ENCODE results near the gene ZNG1A. TPM values are rescaled to one million over a fixed set of nuclear protein-coding genes. Genes with fewer than 3 reads are reported as not detected.

ZNG1A gene
- total RNA-seq, 4 donors from 2014 or later = 10.3 to 86.4 (median 33.9) TPM

DNA sequence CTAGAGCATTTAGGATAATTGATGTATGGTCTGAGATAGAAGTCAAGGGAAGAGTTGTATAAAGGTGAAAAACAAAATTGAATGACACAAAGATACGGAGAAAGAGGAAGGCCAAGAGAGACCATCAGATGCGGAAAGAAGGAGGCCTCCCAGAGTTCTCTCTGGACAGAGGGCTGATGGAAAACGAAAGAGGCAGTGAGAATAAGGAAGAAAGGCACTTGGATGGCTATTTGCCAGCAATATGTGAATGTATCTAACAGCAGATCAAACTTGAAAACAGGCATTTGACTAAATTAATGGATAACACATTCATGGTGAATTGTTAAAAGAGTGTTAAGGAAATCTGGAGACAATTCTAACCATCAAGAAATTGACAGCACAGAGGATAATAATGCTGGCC, 33.4 kb upstream of the ZNG1A start:
- Histone ChIP-seq H3K27ac (peak overlapping the region in 2 of 4 donors; percentile 30 to 42), H3K9me3 (no peaks in the 10 kb centered on the region), H3K27me3 (peaks cover 30% of the 10 kb centered on the region), H3K4me3 (no peak overlapping the region), H3K36me3 (no peaks in the 10 kb centered on the region), H3K4me1 (peaks cover 0 to 14% (median 8%) of the 10 kb centered on the region in 4 donors)
- WGBS, 2 donors (ENCODE audit: low coverage in 1 of 2) = 74% methylated on average over 3 of the region's 3 CpGs
- in situ Hi-C loops (cut with MboI; ENCODE audit: low pct_ligation_motif_present in 1 of 4, low pct_unique_long_range_greater_than_20kb in 1 of 4, low sequenced_read_pairs in 3 of 4) = no loop called here
- intact Hi-C loops (cut with DNase I; ENCODE audit: low total_unique reads) = no loop called here
- DNase-seq = no peak
- no peak for TF ChIP-seq EP300 (IDR thresholded peaks at IDR 0.05; ENCODE audit: low read depth)
- TF ChIP-seq POLR2A (IDR thresholded peaks at IDR 0.05) = no peak
- TF ChIP-seq, protein P1, sequence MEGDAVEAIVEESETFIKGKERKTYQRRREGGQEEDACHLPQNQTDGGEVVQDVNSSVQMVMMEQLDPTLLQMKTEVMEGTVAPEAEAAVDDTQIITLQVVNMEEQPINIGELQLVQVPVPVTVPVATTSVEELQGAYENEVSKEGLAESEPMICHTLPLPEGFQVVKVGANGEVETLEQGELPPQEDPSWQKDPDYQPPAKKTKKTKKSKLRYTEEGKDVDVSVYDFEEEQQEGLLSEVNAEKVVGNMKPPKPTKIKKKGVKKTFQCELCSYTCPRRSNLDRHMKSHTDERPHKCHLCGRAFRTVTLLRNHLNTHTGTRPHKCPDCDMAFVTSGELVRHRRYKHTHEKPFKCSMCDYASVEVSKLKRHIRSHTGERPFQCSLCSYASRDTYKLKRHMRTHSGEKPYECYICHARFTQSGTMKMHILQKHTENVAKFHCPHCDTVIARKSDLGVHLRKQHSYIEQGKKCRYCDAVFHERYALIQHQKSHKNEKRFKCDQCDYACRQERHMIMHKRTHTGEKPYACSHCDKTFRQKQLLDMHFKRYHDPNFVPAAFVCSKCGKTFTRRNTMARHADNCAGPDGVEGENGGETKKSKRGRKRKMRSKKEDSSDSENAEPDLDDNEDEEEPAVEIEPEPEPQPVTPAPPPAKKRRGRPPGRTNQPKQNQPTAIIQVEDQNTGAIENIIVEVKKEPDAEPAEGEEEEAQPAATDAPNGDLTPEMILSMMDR (IDR thresholded peaks at IDR 0.05) = no peak
- no peak for TF ChIP-seq POLR2AphosphoS5 (IDR thresholded peaks at IDR 0.05)

DNA sequence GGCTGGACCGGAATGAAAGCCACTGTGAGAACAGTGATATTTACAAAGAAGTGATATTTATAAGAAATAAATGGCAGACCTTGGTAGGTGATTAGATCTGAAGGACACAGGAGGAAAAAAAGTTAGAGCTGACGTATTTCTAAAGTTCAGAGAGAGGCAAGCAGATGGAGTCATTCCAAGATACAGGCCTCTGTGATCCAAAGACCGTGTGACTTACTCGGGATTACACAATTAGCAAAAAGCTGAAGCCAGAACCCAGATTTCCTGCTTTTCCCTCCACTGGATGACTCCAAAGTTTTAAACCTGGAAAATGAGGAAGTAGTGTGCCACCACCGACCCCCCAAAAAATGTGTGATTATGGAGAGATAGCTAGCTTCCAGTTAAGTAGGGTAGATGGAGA, 32.7 kb upstream of the ZNG1A start:
- in situ Hi-C loops (cut with MboI; ENCODE audit: low pct_ligation_motif_present in 1 of 4, low pct_unique_long_range_greater_than_20kb in 1 of 4, low sequenced_read_pairs in 3 of 4) (no loop called here), intact Hi-C loops (cut with DNase I; ENCODE audit: low total_unique reads) (no loop called here)
- H3K36me3 ChIP-seq = no peaks in the 10 kb centered on the region
- peaks cover 0 to 14% (median 8%) of the 10 kb centered on the region in 4 donors for H3K4me1 ChIP-seq
- peak overlapping the region in 3 of 4 donors; percentile 18 to 45 (median 30) for H3K27ac ChIP-seq
- no peak for DNase-seq
- no peak for TF ChIP-seq POLR2A (IDR thresholded peaks at IDR 0.05)
- no peak for TF ChIP-seq EP300 (IDR thresholded peaks at IDR 0.05; ENCODE audit: low read depth)
- TF ChIP-seq POLR2AphosphoS5 (IDR thresholded peaks at IDR 0.05) = no peak
- TF ChIP-seq, protein P1 (IDR thresholded peaks at IDR 0.05) = no peak
- peaks cover 27% of the 10 kb centered on the region for H3K27me3 ChIP-seq
- no peak overlapping the region for H3K4me3 ChIP-seq
- no peaks in the 10 kb centered on the region for H3K9me3 ChIP-seq
- WGBS, 2 donors (ENCODE audit: low coverage in 1 of 2) = 63 to 75% methylated on average over 4 to 5 of the region's 5 CpGs

DNA sequence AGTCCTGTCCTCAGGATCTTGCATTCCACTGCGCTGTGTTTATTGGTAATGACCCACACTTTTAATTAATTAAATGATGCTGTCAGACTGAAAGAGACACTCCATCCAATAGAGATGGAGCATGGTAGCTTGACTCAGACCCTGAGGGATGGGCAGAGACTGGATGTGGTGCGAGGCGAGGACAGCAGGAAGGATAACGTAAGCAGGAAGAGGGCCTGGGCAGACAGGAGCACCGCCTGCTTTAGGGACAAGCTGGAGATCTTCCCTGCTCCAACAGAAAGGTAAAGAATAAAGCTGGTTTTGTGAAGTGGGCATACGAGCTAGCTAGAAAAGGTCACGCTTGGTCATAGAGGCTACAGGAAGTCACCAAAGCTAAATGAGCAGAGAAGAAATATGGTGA, 32.2 kb upstream of the ZNG1A start:
- in situ Hi-C loops (cut with MboI; ENCODE audit: low pct_ligation_motif_present in 1 of 4, low pct_unique_long_range_greater_than_20kb in 1 of 4, low sequenced_read_pairs in 3 of 4) (no loop called here), intact Hi-C loops (cut with DNase I; ENCODE audit: low total_unique reads) (no loop called here)
- peak overlapping the region in 2 of 4 donors; percentile 18 to 45 for H3K27ac ChIP-seq
- H3K4me1 ChIP-seq = peaks cover 0 to 13% (median 8%) of the 10 kb centered on the region in 4 donors
- TF ChIP-seq POLR2A (IDR thresholded peaks at IDR 0.05) (no peak), EP300 (IDR thresholded peaks at IDR 0.05; ENCODE audit: low read depth) (no peak), POLR2AphosphoS5 (IDR thresholded peaks at IDR 0.05) (no peak)
- TF ChIP-seq, protein P1 (IDR thresholded peaks at IDR 0.05) = no peak
- 82 to 86% methylated on average over 5 to 7 of the region's 7 CpGs for WGBS, 2 donors (ENCODE audit: low coverage in 1 of 2)
- H3K4me3 ChIP-seq = no peak overlapping the region
- no peak for DNase-seq
- no peaks in the 10 kb centered on the region for H3K9me3 ChIP-seq
- H3K27me3 ChIP-seq = peaks cover 25% of the 10 kb centered on the region
- no peaks in the 10 kb centered on the region for H3K36me3 ChIP-seq

DNA sequence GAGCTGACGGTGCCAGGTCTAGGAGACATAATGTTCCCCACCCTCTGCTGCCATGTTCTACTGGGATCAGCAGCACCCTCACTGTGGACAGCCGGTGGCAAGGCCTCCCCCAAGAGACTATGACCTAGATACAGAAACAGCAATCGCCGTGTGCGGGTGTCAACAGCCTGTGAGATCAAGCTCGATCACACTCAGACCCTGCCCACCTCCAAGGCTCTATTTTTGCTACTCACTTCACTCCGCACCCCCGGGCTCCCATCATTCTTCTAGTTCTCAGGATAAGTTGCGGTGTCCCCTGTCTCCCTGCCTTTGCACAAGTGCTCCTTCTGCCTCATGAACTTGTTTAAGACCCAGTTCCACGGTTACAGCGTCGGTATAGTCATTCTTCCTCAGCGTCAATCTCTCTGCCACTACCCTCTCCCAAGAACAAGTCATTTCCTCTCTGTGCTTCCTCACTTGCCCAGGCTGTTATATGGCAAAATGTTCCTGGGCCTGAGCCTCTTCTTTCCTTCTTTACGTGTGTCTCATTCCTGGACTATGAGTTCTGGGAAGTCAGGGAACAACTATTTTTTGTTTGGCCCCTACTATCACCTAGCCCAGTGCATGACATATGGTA, 30.4 kb upstream of the ZNG1A start:
- no peak overlapping the region for H3K27ac ChIP-seq
- WGBS, 2 donors (ENCODE audit: low coverage in 1 of 2) = 84 to 87% methylated on average over 10 to 14 of the region's 14 CpGs
- H3K9me3 ChIP-seq = no peaks in the 10 kb centered on the region
- peaks cover 0 to 3% (median under 1%) of the 10 kb centered on the region in 4 donors for H3K4me1 ChIP-seq
- no peak overlapping the region for H3K4me3 ChIP-seq
- no peak for TF ChIP-seq POLR2AphosphoS5 (IDR thresholded peaks at IDR 0.05)
- TF ChIP-seq EP300 (IDR thresholded peaks at IDR 0.05; ENCODE audit: low read depth) = no peak
- no peak for TF ChIP-seq POLR2A (IDR thresholded peaks at IDR 0.05)
- TF ChIP-seq, protein P1 (IDR thresholded peaks at IDR 0.05) = no peak
- DNase-seq = no peak
- H3K36me3 ChIP-seq = no peaks in the 10 kb centered on the region
- in situ Hi-C loops (cut with MboI; ENCODE audit: low pct_ligation_motif_present in 1 of 4, low pct_unique_long_range_greater_than_20kb in 1 of 4, low sequenced_read_pairs in 3 of 4) (no loop called here), intact Hi-C loops (cut with DNase I; ENCODE audit: low total_unique reads) (no loop called here)
- peaks cover 7% of the 10 kb centered on the region for H3K27me3 ChIP-seq
